ENCODE results near the gene VEZT.
A peak's percentile ranks its signal among the peaks of the same experiment; 100 is the strongest.
"Not testable (repeated sequence)": the region's sequence is repeated elsewhere in the genome, so short reads cannot be mapped to it uniquely, and the experiment has no call there.

The VEZT gene

DNA sequence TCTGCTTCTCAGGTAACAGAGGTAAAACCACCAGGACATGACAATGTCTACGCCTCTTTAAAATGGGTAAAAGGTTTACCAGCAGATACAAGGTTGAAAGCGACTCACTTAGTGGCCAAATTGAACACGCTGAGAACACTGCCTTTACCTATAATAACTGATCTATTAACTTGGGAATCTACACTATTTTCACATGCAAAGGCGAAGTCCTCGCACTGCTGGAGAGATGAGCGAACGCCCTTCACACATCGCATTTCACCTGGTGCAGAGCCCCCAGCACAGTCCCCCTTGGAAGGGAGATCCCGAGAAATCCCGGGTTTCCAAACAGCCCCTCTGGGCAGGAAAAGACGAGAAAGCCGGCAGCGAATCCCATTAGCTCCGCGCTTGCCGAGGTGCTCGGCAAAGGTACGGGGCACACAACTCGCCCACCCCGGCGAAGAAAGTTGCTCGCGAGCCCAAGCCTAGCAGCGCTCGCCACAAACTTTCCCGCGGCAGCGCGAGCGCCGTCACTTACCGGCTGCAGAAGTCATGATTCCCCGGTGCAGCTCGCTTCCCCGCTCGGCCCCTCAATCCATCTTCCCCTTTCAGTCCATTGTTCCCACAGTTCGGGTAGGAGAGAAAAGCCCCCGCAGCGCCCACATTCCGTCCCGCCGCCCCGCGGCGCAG, 763 bp upstream of the VEZT start:
- in situ Hi-C loops (cut with MboI; ENCODE audit: low pct_unique_long_range_greater_than_20kb, low sequenced_read_pairs) = no loop called here

DNA sequence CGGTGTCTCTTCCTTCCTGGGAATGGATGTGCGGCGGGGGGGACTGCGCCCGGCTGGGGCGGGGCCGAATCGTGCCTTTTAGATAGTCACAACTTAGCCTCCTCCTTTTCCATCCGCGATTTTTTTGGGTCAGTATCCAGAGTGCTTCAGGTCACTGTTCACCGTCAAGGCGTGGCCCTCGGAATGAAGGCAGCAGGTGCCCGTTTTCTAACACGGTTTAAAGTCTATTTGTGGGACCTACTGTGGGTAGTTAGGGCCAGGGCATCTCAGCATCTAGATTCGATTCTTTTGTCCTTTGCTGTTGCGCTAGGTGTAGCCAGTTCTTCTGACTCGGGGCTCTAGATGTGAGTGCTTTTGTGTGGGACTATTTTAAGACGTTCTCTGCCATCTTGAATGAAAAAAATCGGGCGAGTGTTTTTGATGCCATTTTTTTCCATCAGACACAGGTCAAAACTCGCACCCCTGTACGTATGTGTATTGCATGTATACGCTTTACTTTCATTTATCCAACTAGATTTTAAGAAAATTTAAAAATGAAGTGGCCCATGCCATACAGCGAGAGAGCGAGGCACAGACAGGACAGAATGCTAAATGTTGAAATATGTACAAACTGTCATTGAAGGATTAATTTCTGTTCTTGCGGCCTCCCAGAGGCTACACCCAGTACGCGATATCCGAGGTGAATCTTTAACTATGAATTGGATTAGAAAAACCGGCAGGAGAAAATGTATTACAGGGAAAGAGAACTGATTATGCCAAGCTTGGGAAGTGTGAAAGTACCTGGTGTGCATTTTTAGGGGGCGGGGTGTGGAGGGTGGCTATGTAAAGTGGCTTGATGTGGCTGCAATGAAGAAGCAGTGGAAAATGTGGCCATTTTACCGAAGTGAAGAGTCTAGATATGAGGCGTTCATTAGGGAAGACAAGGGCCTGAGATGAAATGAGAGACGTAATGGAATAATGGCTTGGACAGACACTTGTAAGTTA, 835 bp downstream of the VEZT start:
- DNase-seq = peak; percentile 57
- in situ Hi-C loops (cut with MboI; ENCODE audit: low pct_unique_long_range_greater_than_20kb, low sequenced_read_pairs) = no loop called here

More for the DNA sequence above, 763 bp upstream of the VEZT start:
- DNase-seq = no peak

DNA sequence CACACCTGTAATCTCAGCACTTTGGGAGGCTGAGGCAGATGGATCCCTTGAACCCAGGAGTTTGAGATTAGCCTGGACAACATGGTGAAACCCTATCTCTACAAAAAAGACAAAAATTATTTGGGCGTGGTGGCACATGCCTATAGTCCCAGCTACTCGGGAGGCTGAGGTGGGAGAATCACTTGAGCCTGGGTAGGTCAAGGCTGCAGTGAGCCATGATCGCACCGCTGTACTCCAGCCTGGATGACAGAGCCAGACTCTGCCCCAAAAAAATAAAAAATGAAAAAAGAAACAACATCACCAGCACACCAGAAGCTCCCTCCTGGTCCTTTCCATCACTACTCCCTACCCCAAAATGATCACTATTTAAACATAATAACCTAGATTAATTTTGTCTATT, 2.6 kb downstream of the VEZT start:
- in situ Hi-C loops (cut with MboI; ENCODE audit: low pct_unique_long_range_greater_than_20kb, low sequenced_read_pairs) = no loop called here
- DNase-seq = no peak

DNA sequence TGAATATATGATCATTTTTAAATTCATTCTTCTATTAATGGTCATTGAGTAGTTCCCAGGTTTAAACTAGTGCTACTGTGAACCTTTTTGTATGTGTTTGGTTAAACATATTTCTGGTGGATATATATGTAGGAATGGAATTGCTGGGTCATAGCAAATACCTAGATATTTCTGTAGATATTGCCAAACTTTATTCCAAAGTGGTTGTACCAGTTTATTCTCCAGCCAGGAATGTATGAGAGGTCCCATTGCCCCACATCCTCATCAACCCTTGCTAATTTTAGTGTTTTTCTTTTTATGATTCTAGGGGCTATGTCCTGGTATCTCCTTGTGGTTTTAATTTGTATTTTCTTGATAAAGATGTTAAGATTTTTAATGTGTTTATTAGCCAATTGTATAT, 3.1 kb downstream of the VEZT start:
- no peak for DNase-seq
- in situ Hi-C loops (cut with MboI; ENCODE audit: low pct_unique_long_range_greater_than_20kb, low sequenced_read_pairs) = no loop called here

DNA sequence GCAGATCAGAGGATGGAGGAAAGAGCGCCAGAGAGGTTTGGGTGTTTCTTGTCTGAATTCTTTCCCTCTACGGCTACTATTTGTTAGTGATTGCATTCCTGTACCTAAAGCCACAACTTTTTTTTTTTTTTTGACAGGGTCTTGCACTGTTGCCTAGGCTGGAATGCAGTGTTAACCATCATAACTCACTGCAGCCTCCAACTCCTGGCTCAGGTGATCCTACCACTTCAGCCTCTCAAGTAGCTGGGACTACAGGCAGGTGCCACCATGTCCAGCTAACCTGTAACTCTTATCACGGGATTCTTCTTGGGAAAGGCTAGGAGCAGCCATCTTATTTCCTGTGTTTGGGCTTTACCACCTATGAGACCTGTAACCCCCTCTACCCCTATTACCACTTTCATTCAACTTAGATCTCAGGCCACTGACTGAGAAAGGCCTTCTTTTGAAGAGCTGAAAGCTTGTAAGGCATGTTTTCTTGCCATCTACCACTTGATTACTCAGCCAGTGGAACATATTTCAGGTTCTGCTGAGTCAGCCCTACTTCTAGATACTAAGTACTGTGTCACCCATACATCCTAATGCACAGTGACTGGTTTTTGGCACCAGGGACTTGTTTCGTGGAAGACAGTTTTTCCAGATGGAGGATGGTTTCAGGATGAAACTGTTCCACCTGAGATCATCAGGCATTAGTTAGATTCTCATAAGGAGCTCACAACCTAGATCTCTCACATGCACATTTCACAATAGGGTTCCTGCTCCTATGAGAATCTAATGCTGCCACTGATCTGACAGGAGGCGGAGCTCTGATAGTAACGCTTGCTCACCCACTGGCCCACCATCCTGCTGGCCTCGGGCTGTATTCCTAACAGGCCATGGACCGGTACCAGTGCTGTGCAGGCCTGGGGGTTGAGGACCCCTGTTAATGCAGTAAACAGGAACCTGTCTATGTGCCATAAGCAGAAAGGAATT, 6.9 kb downstream of the VEZT start:
- in situ Hi-C loops (cut with MboI; ENCODE audit: low pct_unique_long_range_greater_than_20kb, low sequenced_read_pairs) = no loop called here
- no peak for DNase-seq

DNA sequence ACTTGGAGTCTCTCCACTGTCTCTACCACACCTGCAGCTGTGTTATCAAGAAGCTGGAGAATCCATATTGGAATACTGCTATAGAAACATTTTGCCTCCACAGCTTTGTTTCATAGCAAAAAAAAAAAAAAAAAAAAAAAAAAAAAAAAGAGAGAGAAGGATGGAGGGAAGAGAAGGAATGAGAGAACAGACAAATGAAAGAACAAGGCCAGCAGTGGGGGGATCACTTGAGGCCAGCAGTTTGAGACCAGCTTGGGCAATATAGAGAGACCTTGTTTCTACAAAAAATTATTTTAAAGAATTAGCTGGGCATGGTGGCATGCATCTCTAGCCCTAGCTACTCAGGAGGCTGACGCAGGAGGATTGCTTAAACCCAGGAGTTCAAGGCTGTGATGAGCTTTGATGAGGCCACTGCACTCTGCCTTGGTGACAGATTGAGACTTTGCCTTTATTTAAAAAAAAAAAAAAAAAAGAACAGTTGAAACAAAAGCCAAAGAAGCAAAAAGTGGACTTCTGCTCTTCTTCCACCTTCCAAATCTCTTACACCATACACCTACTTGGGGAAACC, 8.1 kb downstream of the VEZT start:
- in situ Hi-C loops (cut with MboI; ENCODE audit: low pct_unique_long_range_greater_than_20kb, low sequenced_read_pairs) = no loop called here
- DNase-seq = no peak

DNA sequence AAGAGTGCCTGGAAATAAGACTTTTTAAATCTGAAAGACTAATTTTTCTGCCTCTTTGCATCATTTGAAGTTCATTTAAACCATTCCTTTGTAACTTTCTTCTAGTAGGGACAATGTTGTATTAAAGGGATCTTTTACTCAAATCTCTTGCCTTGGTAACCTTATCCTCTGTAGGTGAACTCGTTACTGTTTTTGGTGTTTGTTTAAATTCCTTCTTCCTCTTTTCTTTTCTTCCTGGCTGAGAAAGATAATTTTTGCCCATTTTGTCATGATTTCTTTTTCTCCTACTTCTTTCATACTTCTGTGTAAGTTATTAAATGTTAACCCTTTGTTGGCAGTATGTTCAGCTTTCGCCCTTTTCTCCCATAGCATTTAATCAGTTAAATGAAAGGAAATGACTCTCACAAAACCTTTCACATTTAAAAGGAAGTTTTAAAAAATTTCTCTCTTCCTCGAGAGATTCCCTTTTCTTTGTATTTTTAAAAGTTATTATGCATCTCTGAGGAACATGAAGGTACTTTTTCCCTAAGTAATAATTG, 10.3 kb downstream of the VEZT start:
- in situ Hi-C loops (cut with MboI; ENCODE audit: low pct_unique_long_range_greater_than_20kb, low sequenced_read_pairs) = no loop called here
- peak; percentile 55 for DNase-seq

DNA sequence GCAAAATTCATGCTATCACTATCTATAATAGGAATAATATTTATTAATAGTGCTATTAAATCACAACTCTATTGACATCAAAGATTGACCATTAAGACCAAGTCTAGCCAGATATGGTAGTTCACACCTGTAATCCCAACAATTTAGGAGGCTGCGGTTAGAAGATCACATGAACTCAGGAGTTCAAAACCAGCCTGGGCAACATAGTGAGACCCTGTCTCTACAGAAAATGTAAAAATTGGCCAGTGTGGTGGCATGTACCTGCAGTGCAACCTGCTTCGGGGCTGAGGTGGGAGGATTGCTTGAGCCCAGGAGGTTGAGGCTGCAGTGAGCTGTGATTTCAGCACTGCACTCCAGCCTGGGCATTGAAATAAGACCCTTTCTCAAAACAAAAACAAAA, 11.0 kb downstream of the VEZT start:
- no peak for DNase-seq
- in situ Hi-C loops (cut with MboI; ENCODE audit: low pct_unique_long_range_greater_than_20kb, low sequenced_read_pairs) = no loop called here

DNA sequence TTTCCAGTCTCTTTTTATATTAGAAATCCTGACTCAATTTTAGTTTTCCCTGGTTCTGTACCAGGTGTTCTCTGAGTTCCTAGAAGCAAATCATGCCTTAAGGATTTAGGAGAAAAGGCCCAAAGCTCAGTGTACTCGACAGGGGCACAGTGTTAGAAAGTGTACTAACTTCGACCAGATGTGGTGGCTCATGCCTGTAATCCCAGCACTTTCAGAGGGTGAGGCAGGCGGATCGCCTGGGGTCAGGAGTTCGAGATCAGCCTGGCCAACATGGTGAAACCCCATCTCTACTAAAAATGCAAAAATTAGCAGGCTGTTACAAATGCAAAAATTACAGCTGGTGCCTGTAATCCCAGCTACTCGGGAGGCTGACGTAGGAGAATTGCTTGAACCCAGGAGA, 12.0 kb downstream of the VEZT start:
- in situ Hi-C loops (cut with MboI; ENCODE audit: low pct_unique_long_range_greater_than_20kb, low sequenced_read_pairs) = no loop called here
- no peak for DNase-seq

DNA sequence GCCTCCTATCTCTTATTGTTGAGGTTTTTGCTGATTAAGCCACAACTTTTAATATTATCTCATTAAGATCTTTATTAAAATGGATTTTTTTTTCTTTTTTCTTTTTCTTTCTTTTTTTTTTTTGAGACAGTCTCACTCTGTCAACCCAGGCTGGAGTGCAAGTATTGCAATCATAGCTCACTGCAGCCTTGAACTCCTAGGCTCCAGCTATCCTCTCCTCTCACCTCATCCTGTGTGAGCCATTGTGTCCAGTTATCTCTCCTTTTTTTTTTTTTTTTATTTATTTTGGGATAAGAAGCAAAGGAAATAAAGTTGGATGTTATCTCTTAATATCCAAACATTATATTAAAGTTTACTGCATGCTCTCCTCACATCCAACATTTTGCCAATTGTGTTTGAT, 12.7 kb downstream of the VEZT start:
- in situ Hi-C loops (cut with MboI; ENCODE audit: low pct_unique_long_range_greater_than_20kb, low sequenced_read_pairs) = no loop called here
- no peak for DNase-seq

DNA sequence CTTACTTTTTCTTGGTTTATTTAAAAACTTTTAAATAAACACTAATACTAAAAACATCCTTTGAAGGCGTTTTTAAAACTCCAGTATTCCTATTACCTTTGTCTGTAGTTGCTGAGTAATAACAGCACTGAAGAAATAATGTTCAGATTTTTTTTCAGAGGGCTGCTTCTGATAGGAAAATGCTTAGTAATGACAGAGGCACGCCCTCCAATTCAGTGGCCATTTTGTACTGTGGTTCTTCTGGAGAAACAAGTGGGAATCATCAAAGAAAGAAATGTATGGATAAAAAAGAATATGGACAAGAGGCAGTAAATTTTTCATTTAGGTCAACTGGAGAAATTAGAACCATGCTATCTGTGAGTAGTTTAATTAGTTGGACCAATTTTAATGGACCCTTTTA, 13.6 kb downstream of the VEZT start:
- in situ Hi-C loops (cut with MboI; ENCODE audit: low pct_unique_long_range_greater_than_20kb, low sequenced_read_pairs) = no loop called here
- DNase-seq = no peak

DNA sequence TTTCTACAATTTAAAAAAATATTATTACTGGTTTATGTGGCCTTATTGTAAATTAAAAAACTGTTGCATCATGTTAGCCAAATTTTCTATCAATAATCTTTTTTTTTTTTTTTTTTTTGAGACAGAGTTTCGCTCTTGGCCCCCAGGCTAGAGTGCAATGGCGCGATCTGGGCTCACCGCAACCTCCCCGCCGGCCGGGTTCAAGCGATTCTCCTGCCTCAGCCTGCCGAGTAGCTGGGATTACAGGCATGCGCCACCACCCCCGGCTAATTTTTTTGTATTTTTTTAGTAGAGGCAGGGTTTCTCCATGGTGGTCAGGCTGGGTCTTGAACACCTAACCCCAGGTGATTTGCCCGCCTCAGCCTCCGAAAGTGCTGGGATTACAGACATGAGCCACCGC, 16.6 kb downstream of the VEZT start:
- DNase-seq; in situ Hi-C loops (cut with MboI; ENCODE audit: low pct_unique_long_range_greater_than_20kb, low sequenced_read_pairs): not testable (repeated sequence)

DNA sequence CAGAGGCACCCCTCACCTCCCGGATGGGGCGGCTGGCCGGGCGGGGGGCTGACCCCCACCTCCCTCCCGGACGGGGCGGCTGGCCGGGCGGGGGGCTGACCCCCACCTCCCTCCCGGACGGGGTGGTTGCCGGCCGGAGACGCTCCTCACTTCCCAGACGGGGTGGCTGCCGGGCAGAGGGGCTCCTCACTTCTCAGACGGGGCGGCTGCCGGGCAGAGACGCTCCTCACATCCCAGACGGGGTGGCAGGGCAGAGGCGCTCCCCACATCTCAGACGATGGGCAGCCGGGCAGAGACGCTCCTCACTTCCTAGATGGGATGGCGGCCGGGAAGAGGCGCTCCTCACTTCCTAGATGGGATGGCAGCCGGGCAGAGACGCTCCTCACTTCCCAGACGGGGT, 18.0 kb downstream of the VEZT start:
- in situ Hi-C loops (cut with MboI; ENCODE audit: low pct_unique_long_range_greater_than_20kb, low sequenced_read_pairs); DNase-seq: not testable (repeated sequence)

DNA sequence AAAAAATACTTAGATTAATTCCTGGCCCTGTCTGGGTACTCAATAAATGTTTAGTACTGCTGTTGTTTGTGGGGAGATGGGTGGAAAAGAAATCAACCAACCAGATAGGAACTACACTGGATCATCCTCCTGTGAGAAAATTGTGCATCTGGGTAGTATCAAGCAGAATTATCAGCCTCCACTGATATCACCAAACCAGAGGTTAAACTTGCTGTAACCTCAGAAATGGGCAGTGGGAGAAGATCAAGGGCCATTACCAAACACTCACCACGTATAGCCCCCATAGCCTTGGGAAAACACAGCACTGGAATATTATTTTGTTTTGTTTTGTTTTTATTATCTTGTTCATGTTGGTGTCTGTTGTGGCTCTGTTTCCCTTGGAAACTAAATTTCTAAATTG, 19.7 kb downstream of the VEZT start:
- DNase-seq = no peak
- in situ Hi-C loops (cut with MboI; ENCODE audit: low pct_unique_long_range_greater_than_20kb, low sequenced_read_pairs) = no loop called here

DNA sequence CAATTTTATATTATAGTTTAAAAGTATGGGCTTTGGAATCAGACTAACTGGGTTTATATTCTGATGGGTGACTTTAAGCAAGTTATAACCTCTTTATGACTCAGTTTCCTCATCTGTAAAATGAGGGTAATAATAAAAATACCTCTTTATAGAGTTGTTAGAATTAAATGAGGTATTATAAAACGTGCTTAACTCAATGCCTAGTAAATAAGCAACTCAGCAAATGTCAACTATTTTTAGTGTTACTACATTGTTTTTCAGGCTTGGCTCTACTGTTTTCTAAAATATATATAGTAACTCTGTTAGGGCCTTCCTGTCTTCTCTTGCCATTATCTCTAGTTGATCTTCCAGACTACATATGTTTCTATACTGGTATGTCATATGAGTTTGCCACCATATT, 20.5 kb downstream of the VEZT start:
- in situ Hi-C loops (cut with MboI; ENCODE audit: low pct_unique_long_range_greater_than_20kb, low sequenced_read_pairs) = no loop called here

DNA sequence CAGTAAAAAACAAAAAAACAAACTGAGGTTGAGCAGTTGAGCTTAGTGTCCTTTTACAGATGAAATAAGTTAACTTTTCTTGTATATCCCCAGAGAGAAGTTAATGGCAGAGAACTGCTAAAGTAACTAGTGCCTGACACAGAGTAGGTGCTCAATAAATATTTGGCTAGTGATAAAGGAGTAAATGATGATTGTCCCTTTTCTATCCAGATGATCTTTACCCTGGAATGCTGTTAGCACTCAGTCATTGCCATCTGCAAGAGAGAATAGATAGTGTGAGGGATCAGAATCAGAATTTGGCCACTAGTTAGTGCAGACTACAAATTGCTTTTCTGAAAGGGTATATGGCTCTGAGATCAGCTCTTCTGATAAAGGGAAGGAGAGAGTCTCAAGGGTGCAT, 21.6 kb downstream of the VEZT start:
- in situ Hi-C loops (cut with MboI; ENCODE audit: low pct_unique_long_range_greater_than_20kb, low sequenced_read_pairs) = no loop called here
- no peak for DNase-seq

More for the DNA sequence above, 20.5 kb downstream of the VEZT start:
- no peak for DNase-seq

DNA sequence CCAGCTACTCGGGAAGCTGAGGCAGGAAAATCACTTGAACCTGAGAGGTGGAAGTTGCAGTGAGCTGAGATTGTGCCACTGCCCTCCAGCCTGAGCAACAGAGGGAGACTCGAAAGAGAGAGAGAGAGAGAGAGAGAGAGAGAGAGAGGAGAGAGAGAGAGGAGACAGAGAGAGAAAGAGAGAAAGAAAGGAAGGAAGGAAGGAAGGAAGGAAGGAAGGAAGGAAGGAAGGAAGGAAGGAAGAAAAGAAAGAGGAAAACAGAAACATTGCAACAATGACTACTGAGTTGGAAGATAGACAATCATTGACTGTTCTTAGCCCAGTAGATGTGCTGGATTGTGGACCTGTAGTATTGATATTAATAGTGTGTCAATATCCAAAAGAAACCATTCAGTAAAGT, 22.2 kb downstream of the VEZT start:
- in situ Hi-C loops (cut with MboI; ENCODE audit: low pct_unique_long_range_greater_than_20kb, low sequenced_read_pairs); DNase-seq: not testable (repeated sequence)

DNA sequence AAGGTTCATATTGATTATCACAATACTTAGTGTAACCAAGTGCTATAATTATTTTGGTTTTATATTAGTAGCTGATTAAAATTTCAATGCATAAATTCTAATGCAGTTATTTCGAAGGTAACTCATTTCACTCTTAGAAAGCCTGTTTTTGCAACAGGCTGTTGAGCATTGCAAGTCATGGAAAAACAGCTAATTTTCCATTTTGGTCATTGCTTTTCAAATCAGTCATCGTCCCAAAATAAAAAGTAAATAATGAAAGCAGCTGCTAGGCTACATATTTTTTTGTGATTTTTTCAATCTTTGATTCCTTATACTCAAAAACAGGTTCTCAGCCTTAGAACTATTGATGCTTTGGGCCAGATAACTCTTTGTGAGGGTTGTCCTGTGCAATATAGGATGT, 22.9 kb downstream of the VEZT start:
- in situ Hi-C loops (cut with MboI; ENCODE audit: low pct_unique_long_range_greater_than_20kb, low sequenced_read_pairs) = no loop called here
- no peak for DNase-seq

DNA sequence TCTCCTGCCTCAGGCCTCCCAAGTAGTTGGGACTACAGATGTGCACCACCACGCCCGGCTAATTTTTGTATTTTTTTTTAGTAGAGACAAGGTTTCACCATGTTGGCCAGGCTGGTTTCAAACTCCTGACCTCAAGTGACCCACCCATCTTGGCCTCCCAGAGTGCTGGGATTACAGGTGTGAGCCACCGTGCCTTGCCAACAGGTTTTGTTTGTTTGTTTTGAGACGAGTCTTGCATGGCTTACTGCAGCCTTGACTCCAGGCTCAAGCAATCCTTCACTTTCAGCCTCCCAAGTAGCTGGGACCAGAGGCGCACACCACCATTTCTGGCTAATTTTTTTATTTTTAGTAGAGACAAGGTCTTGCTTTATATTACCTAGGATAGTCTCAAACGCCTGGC, 23.5 kb downstream of the VEZT start:
- DNase-seq; in situ Hi-C loops (cut with MboI; ENCODE audit: low pct_unique_long_range_greater_than_20kb, low sequenced_read_pairs): not testable (repeated sequence)

Measured in KBM-7 (cell line).